Tracheal epithelial cell (primary cell): ENCODE data around the gene CTBS. TPM values are rescaled to one million over a fixed set of nuclear protein-coding genes. Genes with fewer than 3 reads are reported as not detected.

Experiments used
- total RNA-seq: library from RNA; depleted of rRNA; stranded (reverse); fragments of >200 nt; gene quantifications from 2 replicates; pipeline ENCODE4 v1.2.1, GENCODE V29; 2014

Gene CTBS, protein sequence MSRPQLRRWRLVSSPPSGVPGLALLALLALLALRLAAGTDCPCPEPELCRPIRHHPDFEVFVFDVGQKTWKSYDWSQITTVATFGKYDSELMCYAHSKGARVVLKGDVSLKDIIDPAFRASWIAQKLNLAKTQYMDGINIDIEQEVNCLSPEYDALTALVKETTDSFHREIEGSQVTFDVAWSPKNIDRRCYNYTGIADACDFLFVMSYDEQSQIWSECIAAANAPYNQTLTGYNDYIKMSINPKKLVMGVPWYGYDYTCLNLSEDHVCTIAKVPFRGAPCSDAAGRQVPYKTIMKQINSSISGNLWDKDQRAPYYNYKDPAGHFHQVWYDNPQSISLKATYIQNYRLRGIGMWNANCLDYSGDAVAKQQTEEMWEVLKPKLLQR
- 5.5 and 12.1 TPM in 2 replicates for total RNA-seq

DNA sequence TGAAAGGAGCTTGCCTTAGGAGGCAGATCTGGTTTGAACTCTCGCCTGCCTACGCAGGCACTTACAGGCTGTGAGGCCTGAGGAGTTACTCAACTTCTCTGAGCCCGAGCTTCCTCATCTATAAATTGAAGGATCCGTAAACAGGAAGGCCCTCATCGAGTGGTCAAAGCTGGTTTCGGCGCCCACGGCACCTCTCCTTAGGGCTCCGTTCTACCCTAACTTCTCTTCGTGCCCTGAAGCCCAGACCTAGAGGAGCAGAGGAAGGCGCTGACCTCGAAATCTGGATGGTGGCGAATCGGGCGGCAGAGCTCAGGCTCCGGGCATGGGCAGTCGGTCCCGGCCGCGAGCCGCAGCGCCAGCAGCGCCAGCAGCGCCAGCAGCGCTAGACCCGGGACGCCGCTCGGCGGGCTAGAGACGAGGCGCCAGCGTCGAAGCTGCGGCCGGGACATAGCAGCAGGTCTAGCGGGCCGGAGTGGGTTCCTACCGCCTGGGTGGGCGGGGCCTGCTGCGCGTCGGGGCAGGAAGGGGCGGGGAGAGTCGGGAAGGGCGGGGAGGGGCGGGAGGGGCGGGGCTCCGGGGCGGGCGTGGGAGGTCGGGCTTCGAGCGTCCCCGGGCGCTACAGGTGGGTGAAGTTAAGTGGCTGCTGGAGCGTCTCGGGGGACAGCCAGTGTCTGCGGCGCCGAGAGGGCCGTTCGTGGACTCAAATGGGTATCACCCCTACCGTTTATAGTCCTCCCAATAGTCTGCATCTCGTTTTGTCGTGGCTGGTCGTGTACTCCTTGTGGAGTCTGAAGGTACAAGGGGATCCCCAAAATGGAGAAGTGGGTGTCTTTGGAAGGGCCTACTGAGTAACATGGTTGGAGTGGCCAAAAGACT, at the start of gene CTBS:
CTBS (minus strand) TSS at position 474 of the 876 bp plus-strand sequence; CDS start at position 449, 25 bp downstream.

DNA sequence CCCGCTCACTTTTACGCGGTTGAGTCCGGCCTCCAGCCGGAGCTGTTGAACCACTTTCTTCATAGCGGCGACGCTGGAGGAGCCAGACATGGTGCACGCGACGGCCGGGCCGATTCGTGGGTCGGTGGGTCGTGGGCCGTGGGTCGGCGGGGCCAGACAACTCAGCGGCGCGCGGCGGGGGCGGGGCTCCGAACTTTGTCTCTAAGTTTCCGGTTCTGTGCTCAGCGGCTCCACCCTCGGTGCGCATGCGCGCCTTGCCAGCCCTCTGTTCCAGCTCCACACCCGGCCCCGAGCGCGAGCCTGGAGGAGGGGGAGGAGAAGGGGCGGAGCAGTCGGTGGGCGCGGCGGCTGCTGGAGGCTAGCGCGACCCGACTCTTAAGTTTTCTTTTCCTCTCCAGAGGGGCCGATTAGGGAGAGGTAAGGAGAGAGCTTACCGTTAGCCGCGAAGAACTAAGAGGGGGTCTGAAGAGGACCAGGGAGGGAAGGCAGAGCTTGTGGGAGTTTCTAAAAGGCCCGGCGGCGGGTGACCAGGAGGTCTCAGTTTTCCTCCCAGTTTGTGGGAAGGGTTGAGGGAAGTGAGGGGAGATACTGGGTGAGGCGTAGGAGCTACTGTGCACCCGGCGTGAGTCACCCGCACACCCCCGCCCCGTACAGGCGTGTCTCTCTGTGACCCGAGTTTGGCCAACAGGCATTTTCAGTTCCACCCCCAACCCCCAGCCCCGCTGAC, 68.1 kb downstream of the CTBS start, which contains the start of the genes GNG5 and SPATA1:
GNG5 (minus strand) TSS at position 580 of the 727 bp plus-strand sequence; CDS start at position 90, 490 bp downstream.
SPATA1 (plus strand) TSS at position 385 of the 727 bp plus-strand sequence. CDS start 9,974 bp downstream, outside the sequence.

Other genes starting within 250 kb of the CTBS start
- not detected in 2 replicates for gene DNASE2B, start 176.0 kb downstream of the CTBS start, total RNA-seq
- 42.2 and 42.9 TPM in 2 replicates for gene RPF1, start 95.2 kb downstream of the CTBS start, total RNA-seq
- gene SPATA1, start 68.1 kb downstream of the CTBS start, total RNA-seq, result 0.21 and 0.72 TPM in 2 replicates
- 10.4 and 10.7 TPM in 2 replicates for gene GNG5, start 67.9 kb downstream of the CTBS start, total RNA-seq
- gene SSX2IP, start 116.0 kb upstream of the CTBS start, total RNA-seq, result 10.1 and 16.8 TPM in 2 replicates